ENCODE results near the gene BDH1. TPM values are rescaled to one million over a fixed set of nuclear protein-coding genes. Genes with fewer than 3 reads are reported as not detected.

The BDH1 gene
- total and polyA plus RNA-seq, 12 donors: 5.7 to 31.1 (median 11.5) TPM

DNA sequence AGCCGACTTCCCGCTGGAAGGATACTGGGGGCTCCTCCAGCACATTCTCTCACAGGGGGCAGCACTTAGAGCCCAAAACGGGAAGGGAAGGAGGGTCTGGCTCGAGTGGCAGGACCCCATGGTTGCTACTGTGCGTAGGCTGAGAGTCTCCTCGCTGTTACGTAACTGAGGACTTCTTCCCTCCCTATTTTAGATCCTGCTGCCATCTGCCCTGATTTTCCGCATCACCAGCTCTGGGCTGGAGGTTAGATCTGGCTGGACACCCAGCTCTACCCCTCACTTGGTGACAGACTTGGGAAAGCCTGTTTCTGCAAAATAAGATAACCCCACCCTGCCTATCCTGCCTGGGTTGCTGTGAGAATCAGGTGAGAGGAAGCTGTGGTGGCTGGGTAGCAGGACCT lies 47.7 kb downstream of the BDH1 start:
- 71 to 82% (median 76%) methylated on average over 7 to 8 of the region's 8 CpGs for WGBS, 4 donors
- intact Hi-C loops (cut with DNase I): loop anchor here in 1 of 2 donors (5.0 kb wide), 1 partner anchor 261 kb away; no protein-coding TSS in a partner anchor
- DNase-seq: no peak
- Histone ChIP-seq H3K27me3 (no peaks in the 10 kb centered on the region), H3K4me1 (replicated peaks in 1 of 2) (peaks cover 0 to 8% of the 10 kb centered on the region in 2 donors), H3K27ac (no peak overlapping the region), H3K9me3 (replicated peaks in 1 of 3) (no peaks in the 10 kb centered on the region), H3K36me3 (replicated peaks in 1 of 2) (no peaks in the 10 kb centered on the region), H3K4me3 (no peak overlapping the region)
- TF ChIP-seq POLR2A (IDR thresholded peaks at IDR 0.05): no peak
- TF ChIP-seq, protein P1, sequence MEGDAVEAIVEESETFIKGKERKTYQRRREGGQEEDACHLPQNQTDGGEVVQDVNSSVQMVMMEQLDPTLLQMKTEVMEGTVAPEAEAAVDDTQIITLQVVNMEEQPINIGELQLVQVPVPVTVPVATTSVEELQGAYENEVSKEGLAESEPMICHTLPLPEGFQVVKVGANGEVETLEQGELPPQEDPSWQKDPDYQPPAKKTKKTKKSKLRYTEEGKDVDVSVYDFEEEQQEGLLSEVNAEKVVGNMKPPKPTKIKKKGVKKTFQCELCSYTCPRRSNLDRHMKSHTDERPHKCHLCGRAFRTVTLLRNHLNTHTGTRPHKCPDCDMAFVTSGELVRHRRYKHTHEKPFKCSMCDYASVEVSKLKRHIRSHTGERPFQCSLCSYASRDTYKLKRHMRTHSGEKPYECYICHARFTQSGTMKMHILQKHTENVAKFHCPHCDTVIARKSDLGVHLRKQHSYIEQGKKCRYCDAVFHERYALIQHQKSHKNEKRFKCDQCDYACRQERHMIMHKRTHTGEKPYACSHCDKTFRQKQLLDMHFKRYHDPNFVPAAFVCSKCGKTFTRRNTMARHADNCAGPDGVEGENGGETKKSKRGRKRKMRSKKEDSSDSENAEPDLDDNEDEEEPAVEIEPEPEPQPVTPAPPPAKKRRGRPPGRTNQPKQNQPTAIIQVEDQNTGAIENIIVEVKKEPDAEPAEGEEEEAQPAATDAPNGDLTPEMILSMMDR (IDR thresholded peaks at IDR 0.05): no peak

DNA sequence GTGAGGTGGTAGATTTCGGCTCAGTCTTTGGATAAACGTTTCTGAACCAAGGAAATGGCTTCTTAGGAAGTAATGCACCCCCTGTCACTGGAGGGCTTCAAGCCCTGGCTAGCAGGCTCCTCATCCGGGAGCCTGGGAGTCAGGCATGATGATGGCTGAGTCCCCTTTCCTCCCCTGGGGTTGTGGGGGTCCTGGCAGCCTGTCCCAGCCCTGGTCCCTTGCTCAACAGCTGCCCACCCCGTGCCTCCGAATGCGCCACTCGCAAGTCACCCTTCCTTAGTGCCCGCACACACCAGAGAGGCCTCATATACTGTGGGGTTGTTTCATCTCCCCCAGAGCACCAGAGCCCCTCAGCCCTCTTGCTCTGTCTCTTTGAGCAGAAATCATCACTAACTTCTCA lies 48.2 kb downstream of the BDH1 start:
- no peak overlapping the region for H3K27ac ChIP-seq
- no peaks in the 10 kb centered on the region for H3K36me3 ChIP-seq (replicated peaks in 1 of 2)
- no peak for DNase-seq
- WGBS, 4 donors: 60 to 80% (median 74%) methylated on average over 7 to 8 of the region's 8 CpGs
- no peaks in the 10 kb centered on the region for H3K27me3 ChIP-seq
- intact Hi-C loops (cut with DNase I): loop anchor here in 1 of 2 donors (5.0 kb wide), 1 partner anchor 260 kb away; no protein-coding TSS in a partner anchor
- peaks cover 0 to 8% of the 10 kb centered on the region in 2 donors for H3K4me1 ChIP-seq (replicated peaks in 1 of 2)
- no peak overlapping the region for H3K4me3 ChIP-seq
- TF ChIP-seq POLR2A (IDR thresholded peaks at IDR 0.05): no peak
- TF ChIP-seq, protein P1 (IDR thresholded peaks at IDR 0.05): no peak
- H3K9me3 ChIP-seq (replicated peaks in 1 of 3): no peaks in the 10 kb centered on the region

DNA sequence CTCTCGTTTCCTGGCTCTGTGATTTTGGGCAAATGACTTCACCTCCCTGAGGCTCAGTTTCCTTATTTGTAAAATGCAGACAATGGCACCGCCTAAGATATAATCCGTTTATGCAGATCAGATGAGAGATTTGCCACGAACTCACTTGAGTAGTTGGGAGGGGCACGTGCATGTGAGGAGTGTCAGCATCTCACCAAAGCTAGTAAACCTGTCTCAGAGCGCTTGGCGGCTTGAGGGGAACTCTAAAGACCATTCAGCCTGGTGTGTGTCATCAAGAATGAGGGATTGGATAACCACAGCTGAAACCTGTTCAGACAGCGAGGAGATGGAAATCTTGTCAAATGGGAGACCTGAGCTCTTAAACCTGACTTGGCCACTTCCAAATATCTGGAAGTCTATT lies 48.7 kb downstream of the BDH1 start:
- Histone ChIP-seq H3K4me1 (replicated peaks in 1 of 2) (peaks cover 0 to 8% of the 10 kb centered on the region in 2 donors), H3K36me3 (replicated peaks in 1 of 2) (no peaks in the 10 kb centered on the region), H3K9me3 (replicated peaks in 1 of 3) (no peaks in the 10 kb centered on the region), H3K27ac (no peak overlapping the region), H3K27me3 (no peaks in the 10 kb centered on the region), H3K4me3 (no peak overlapping the region)
- DNase-seq: no peak
- 83 to 90% (median 87%) methylated on average over 8 of the region's 8 CpGs for WGBS, 4 donors
- intact Hi-C loops (cut with DNase I): loop anchor here in 1 of 2 donors (5.0 kb wide), 1 partner anchor 260 kb away; no protein-coding TSS in a partner anchor
- TF ChIP-seq POLR2A (IDR thresholded peaks at IDR 0.05): no peak
- TF ChIP-seq, protein P1 (IDR thresholded peaks at IDR 0.05): no peak

DNA sequence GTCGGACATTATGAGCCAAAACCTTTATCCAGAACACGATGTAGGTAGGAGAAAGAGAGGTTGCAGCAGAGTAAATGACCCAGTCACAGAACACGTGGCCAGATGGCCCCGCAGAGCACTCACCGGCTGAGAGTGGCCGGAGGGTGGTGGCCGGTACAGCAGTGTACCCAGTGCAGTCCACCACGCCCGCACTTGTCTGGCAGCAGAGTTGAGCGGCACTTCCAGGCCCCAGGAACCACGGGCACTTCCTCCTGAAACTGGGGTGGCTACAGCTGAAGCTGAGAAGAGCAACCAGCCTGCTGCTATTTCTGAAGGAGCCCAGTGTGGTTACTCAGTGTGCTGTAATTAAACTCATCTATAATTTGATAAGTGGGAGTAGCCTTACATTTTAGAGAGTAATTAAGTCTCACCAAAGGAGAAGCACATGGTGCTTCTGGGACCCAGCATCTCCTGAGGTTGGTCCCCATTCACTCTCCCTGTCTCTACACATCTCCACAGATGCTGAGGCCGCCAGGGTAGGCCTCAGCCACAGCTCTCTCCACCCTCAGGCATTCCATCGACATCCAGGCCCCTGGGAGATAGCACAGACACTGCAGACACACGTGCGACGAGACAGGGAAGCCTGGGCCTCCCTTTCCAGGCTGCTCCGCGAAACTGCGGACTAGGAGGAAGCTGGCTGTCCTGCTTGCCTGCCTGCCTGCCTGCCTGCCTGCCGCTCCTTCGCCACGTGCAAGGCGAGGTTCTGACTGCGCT lies 49.8 kb downstream of the BDH1 start:
- H3K4me1 ChIP-seq (replicated peaks in 1 of 2): peaks cover 0 to 8% of the 10 kb centered on the region in 2 donors
- no peak overlapping the region for H3K27ac ChIP-seq
- H3K36me3 ChIP-seq (replicated peaks in 1 of 2): no peaks in the 10 kb centered on the region
- no peak overlapping the region for H3K4me3 ChIP-seq
- DNase-seq: no peak
- 78 to 90% (median 82%) methylated on average over 12 to 24 of the region's 24 CpGs for WGBS, 4 donors
- H3K27me3 ChIP-seq: no peaks in the 10 kb centered on the region
- intact Hi-C loops (cut with DNase I): loop anchor here in 1 of 2 donors (5.0 kb wide), 1 partner anchor 259 kb away; no protein-coding TSS in a partner anchor
- TF ChIP-seq POLR2A (IDR thresholded peaks at IDR 0.05): no peak
- TF ChIP-seq, protein P1 (IDR thresholded peaks at IDR 0.05): no peak
- no peaks in the 10 kb centered on the region for H3K9me3 ChIP-seq (replicated peaks in 1 of 3)
